HFFc6 (cell line): Measurements from ENCODE around the gene AGPAT4. TPM values are rescaled to one million over a fixed set of nuclear protein-coding genes. Genes with fewer than 3 reads are reported as not detected.

ENCODE experiments used
- DNase-seq: peaks from one replicate; pipeline ENCODE4 v3.0.0-alpha.2; 2018
- H3K27ac Mint-ChIP-seq: 2 replicates; pipeline ENCODE4 v1.8.0; 2020; ENCODE audit warnings: mild to moderate bottlenecking, mixed read lengths
- H3K27me3 Mint-ChIP-seq: 2 replicates; pipeline ENCODE4 v1.8.0; 2021; ENCODE audit warnings: mild to moderate bottlenecking, moderate library complexity, mixed read lengths; ENCODE audit not compliant: insufficient read depth
- H3K36me3 Mint-ChIP-seq: 2 replicates; pipeline ENCODE4 v1.8.0; 2021; ENCODE audit warnings: low read depth, mixed read lengths
- H3K4me1 Mint-ChIP-seq: 2 replicates; pipeline ENCODE4 v1.8.0; 2020; ENCODE audit warnings: low read depth, mixed read lengths
- H3K4me3 Mint-ChIP-seq: 2 replicates; pipeline ENCODE4 v1.8.0; 2020; ENCODE audit warnings: mild to moderate bottlenecking, moderate library complexity, mixed read lengths
- H3K9me3 Mint-ChIP-seq: 2 replicates; pipeline ENCODE4 v1.8.0; 2020; ENCODE audit warnings: mild to moderate bottlenecking, mixed read lengths
- total RNA-seq, 6 experiments: library from RNA; stranded (reverse); fragmentation: NEBNext Ultra II Directional; extraction: Animal tissue kit (Norgen Biotek cat#: 25700); gene quantifications; 2 replicates in 1 of 6; 3 replicates in 5 of 6; pipeline ENCODE4 v1.2.3, GENCODE V29; 2021
- TF ChIP-seq, protein P1 (sequence below): fragments of 200-600 bp; sonication (generic); IDR thresholded peaks from 2 replicates; pipeline ENCODE4 v1.5.0; 2021; ENCODE audit warnings: antibody characterized with exemption, mild to moderate bottlenecking

AGPAT4 gene
- total RNA-seq, 6 experiments from 2014 or later = 2.3 to 4.0 (median 2.7) TPM

DNA sequence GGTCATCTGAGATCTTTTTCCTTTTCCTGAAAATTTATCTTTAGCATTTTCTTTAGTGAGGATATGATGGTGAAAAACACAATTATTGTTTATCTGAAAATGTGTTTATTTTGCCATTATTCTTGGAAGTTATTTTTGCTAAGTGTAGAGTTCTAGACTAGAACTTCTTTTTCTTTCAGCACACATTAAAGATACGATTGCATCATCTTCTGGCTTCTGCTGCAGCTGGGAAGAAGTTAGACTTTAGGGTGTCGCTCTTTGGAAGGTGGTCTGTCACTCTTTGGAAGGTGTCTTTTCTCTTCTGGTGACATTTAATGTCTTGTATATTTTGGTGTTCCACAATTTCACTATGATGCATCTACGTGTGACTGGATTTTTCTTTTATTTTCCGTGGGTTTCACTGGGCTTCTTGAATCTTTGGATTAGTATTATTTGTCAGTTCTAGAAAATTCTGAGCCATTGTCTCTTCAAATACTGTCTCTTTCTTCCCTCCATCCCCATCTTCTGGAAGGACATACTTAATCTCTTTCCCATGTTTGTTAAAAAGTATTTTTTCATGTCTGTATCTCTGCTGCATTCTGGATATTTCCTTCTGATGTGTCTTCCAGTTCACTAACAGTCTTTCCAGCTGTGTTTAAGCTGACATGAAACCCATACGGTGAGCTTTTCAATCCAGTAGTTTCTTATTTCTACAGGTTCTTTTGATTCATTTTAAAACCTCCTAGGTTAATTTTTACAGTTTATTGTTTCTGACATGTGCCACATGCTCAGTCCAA lies 81.0 kb downstream of the AGPAT4 start:
- H3K9me3 Mint-ChIP-seq = peaks cover 9% of the 10 kb centered on the region
- DNase-seq = no peak
- no peak overlapping the region for H3K27ac Mint-ChIP-seq
- peaks cover 4% of the 10 kb centered on the region; the same call in 1 of the 2 replicates for H3K27me3 Mint-ChIP-seq
- peaks cover 15% of the 10 kb centered on the region for H3K36me3 Mint-ChIP-seq
- H3K4me1 Mint-ChIP-seq = no peaks in the 10 kb centered on the region; the same call in 1 of the 2 replicates
- TF ChIP-seq, protein P1, sequence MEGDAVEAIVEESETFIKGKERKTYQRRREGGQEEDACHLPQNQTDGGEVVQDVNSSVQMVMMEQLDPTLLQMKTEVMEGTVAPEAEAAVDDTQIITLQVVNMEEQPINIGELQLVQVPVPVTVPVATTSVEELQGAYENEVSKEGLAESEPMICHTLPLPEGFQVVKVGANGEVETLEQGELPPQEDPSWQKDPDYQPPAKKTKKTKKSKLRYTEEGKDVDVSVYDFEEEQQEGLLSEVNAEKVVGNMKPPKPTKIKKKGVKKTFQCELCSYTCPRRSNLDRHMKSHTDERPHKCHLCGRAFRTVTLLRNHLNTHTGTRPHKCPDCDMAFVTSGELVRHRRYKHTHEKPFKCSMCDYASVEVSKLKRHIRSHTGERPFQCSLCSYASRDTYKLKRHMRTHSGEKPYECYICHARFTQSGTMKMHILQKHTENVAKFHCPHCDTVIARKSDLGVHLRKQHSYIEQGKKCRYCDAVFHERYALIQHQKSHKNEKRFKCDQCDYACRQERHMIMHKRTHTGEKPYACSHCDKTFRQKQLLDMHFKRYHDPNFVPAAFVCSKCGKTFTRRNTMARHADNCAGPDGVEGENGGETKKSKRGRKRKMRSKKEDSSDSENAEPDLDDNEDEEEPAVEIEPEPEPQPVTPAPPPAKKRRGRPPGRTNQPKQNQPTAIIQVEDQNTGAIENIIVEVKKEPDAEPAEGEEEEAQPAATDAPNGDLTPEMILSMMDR = no peak
- H3K4me3 Mint-ChIP-seq = no peak overlapping the region

DNA sequence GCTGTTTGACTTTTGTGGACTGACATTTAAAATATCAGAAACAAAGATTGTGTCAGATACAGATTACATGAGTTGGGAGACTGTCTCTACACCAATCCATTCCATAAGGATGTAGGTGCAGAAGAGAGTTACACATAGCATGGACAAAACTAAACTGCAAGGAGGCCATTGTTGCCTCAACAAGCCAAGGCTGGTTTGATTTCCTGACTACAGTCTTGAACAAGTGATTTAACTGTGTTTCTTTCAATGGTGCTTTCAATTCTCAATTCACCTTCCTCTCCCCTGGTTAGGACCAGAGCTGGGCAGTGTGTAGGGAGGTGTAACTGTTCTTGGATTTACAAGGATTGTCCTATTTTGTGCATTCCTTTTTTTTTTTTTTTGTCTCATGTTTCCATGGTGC lies 82.2 kb downstream of the AGPAT4 start:
- peaks cover 9% of the 10 kb centered on the region for H3K9me3 Mint-ChIP-seq
- H3K4me3 Mint-ChIP-seq = no peak overlapping the region
- peaks cover 15% of the 10 kb centered on the region for H3K36me3 Mint-ChIP-seq
- H3K27me3 Mint-ChIP-seq = peaks cover 4% of the 10 kb centered on the region; the same call in 1 of the 2 replicates
- DNase-seq = no peak
- TF ChIP-seq, protein P1 = no peak
- H3K27ac Mint-ChIP-seq = no peak overlapping the region
- peaks cover 7% of the 10 kb centered on the region for H3K4me1 Mint-ChIP-seq

DNA sequence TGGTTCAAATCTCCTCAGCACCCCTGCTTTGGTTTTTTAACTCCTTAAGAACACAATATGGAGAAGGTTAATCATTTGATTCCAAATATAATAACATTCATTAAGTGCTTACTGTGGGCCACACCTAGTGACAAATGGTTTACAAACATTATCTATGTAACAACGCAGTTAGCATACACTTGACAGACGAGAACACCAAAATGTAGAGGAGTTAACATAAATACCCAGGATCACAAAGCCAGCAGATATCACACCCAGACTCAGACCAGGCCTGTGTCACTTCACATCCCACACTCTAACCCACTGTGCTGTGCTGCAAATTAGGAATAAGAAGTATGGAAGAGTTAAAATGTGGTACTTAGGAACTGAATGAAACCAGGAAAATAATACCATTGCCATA lies 82.9 kb downstream of the AGPAT4 start:
- H3K27ac Mint-ChIP-seq = no peak overlapping the region
- H3K4me3 Mint-ChIP-seq = no peak overlapping the region
- peaks cover 9% of the 10 kb centered on the region for H3K9me3 Mint-ChIP-seq
- TF ChIP-seq, protein P1 = no peak
- H3K27me3 Mint-ChIP-seq = no peaks in the 10 kb centered on the region
- peaks cover 15% of the 10 kb centered on the region for H3K36me3 Mint-ChIP-seq
- DNase-seq = no peak
- peaks cover 14% of the 10 kb centered on the region for H3K4me1 Mint-ChIP-seq

DNA sequence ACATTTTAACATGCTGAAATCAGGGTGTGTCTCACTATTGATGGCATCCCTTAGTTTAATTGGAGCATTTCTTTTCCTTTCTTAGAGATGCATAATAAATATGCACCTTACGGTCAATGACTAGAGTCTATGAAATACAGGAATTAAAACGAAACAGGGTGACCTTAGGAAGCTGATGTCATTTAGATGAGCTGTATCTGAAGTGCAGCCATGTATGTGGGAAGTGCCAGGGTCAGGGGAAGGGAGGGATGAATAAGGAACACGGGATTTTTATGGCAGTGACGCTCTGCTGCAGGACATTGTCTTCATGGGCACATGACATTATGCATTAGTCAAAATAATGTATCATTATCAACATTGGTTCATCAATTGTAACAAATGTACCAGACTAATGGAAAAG lies 84.0 kb downstream of the AGPAT4 start:
- peaks cover 25% of the 10 kb centered on the region for H3K4me1 Mint-ChIP-seq
- TF ChIP-seq, protein P1 = no peak
- H3K36me3 Mint-ChIP-seq = peaks cover 15% of the 10 kb centered on the region
- H3K27me3 Mint-ChIP-seq = no peaks in the 10 kb centered on the region
- DNase-seq = no peak
- H3K4me3 Mint-ChIP-seq = no peak overlapping the region
- H3K27ac Mint-ChIP-seq = no peak overlapping the region
- peaks cover 9% of the 10 kb centered on the region for H3K9me3 Mint-ChIP-seq

DNA sequence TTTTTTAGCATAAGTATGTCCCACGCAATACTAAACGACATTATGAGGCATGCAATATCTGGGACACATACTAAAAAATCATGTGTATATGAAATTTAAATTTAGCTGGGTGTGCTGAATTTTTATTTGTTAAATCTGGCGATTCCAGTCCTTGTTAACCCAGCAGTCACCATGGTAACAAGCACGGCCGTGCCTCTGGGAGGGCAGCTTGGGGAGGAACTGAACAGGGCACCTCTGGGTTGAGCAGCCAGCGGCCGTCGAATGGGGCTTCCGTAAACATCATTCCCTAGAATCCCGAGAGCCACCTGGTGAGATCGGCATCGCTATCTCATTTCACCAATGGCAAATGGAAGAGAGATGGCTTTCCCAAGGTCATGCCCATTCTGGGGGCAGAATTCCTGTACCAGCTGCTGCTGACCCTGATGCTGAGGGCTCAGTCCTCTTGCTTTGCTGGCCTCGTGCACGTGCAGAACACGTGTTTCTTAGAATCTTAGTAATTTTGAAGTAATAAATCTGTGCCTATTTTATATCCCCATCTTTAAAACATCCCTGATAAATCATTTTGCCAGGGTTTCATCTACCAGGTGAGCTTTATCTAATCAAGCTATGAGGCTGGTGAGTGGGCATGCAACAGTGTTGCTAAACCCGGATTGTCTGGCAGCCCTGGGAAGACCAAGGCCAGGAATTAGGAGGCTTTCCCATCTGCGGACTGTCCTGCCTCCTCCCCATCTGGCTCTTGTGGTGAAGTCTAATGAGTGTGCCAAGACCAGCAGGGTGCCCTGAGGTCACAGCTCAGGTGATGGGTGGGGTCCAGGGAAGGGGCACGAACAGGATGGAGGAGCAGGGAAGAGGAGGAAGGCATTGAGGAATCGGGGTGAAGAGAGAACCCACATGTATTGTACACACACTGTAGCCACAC lies 85.1 kb downstream of the AGPAT4 start:
- Mint-ChIP-seq H3K9me3 (peaks cover 9% of the 10 kb centered on the region), H3K36me3 (peaks cover 15% of the 10 kb centered on the region), H3K27ac (no peak overlapping the region), H3K27me3 (no peaks in the 10 kb centered on the region), H3K4me1 (peaks cover 29% of the 10 kb centered on the region), H3K4me3 (no peak overlapping the region)
- TF ChIP-seq, protein P1 = no peak
- DNase-seq = no peak
